ENCODE results near the gene NRF1.
"Not testable (repeated sequence)": the region's sequence is repeated elsewhere in the genome, so short reads cannot be mapped to it uniquely, and the experiment has no call there.

The NRF1 gene

DNA sequence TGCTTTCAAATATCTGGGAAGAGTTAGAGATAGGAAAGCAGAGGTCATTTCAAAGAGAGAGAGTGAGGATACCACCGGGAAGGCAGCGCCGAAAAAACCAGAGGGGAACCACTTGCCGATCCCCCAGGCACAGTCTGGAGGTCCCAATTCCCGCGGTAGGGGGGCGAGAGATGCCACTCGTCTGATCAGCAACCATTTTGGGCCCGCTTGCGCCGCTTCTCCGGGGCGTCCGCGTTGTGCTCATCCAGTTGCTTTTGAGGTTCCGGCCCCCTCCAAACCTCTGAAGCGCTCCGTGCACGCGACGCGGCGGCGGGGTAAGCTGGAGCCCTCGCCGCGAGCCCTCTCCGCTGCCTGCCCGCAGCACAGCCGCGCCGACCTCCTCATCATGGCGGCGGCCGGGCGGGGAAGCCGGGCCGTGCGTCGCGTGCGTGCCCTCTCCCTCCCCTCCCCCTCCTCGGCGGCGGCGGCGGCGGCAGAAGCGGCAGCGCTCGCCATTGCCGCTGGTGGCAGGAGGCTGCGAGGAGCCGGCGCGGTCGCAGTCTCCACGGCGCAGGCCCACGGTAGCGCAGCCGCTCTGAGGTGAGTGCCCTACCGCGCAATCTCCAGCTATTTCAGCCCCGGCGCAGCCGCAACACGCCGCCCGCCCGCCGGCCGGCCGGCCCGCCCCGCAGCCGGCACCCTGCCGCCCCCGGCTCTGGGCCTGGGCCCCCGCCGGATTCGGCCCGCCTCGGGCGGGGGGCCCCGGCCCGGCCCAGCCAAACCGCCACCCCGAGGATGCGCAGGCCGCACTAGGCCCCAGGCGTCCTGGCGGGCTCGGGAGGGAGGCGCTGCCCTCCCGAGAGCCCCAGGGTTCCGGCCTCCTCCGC lies at the start of gene NRF1:
TSS of gene NRF1 (plus strand) at position 475 of the 866 bp plus-strand sequence. CDS start 45,632 bp downstream, outside the sequence.
- peak; percentile 86 for DNase-seq

DNA sequence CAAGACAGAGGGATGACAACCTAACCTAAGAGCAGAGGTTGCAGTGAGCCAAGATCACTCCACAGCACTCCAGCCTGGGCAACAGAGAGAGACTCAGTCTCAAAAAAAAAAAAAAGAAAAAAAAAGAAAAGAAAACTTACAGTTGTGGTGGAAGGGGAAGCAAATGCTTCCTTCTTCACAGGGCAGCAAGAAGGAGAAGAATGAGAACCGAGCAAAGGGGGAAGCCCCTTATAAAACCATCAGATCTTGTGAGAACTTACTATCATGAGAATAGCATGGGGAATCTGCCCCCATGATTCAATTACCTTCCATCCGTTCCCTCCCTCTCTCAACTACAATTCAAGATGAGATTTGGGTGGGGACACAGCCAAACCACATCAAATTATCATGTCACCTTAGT lies 45.2 kb upstream of the NRF1 start:
- DNase-seq = not testable (repeated sequence)

DNA sequence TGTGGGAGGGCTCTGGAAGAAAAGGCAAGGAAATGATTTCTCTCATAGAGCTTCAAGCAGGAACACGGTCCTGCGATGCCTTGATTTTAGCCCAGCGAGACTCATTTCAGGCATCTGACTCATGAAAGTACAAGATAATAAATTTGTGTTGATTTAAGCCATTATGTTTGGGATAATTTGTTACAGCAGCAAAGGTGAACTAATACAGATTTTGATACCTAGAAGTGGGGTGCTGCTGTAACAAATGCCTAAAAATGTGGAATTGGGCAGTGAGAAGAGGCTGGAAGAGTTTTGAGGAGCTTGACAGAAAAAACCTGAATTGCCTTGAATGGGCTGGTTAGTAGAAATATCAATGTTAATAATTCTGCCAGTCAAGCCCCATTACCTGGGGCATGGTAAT lies 44.1 kb upstream of the NRF1 start:
- DNase-seq = no peak

DNA sequence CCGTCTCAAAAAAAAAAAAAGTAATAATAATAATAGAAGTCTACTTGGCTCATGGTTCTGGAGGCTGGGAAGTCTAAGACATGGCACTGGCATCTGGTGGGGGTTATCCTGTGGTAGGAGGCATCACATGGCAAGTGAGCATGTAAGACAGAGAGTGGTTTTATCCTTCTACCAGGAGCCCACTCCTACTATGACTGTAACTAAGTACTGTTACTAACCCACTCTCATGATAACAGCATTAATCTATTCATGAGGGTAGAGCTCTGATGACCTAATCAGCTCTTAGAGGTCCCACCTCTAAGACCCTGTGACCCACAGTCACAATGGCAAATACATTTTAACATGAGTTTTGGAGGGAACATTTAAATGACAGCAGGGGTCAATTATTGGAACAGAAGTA lies 43.3 kb upstream of the NRF1 start:
- DNase-seq = no peak

DNA sequence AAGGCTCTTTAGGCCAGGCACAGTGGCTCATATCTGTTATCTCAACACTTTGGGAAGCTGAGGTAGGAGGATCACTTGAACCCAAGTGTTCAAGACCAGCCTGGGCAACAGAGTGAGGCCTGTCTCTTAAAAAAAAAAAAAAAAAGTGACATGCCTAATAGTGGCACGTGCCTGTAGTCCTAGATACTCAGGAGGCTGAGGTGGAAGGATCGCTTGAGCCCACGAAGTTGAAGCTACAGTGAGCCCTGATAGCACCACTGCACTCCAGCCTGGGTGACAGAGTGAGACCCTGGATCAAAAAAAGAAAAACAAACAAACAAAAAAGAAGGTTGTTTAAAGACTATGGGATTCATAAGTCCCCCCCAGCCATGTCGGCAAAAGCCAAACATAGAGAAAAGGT lies 42.2 kb upstream of the NRF1 start:
- no peak for DNase-seq

DNA sequence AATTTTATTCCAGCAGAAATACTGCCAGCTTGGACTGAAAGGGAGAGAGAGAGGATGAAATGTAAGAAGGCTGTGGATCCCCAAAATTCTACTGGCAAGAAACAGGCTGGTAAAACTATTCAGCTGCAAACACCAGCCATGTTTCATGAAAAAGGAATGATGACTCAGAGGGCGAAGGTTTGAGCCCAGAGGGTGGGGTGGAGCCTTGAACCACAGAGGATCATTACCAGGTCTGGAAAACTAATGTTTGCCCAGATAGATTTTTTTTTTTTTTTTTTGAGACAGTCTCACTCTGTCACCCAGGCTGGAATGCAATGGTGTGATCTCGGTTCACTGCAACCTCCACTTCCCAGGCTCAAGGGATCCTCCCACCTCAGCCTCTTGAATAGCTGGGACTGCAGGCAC lies 41.7 kb upstream of the NRF1 start:
- no peak for DNase-seq

DNA sequence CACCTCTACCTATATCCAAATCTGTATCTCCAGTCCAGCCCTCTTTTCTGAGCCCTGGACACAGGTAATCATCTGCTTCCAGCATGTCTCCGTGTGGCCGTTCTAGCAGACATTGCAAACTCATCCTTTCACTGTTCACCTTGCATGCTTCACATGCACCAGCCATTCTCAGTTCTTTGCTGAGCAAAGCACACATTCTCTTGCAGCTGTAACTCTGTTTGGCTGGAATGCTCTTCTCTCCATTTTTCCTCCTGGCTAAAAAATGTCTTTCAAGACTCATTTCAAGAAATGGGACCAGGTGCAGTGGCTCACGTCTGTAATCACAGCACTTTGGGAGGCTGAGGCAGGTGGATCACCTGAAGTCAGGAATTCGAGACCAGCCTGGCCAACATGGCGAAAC lies 40.3 kb upstream of the NRF1 start:
- DNase-seq = no peak

DNA sequence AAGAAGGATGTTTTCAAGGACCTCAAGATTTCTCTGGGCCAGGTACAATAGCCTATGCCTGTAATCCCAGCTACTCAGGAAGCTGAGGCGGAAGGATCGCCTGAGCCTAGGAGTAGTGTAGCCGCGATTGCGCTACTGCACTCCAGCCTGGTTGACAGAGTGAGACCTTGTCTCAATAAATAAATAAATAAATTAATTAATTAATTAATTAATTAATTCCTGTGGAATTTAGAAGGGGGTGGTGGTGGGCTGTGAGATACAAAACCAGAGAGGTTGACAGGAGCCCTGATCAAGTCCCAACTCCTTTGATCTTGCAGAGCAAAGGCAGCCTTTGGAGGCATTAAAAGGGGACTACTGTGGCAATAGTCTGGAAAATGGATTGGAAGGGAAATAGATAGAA lies 39.3 kb upstream of the NRF1 start:
- DNase-seq = no peak

DNA sequence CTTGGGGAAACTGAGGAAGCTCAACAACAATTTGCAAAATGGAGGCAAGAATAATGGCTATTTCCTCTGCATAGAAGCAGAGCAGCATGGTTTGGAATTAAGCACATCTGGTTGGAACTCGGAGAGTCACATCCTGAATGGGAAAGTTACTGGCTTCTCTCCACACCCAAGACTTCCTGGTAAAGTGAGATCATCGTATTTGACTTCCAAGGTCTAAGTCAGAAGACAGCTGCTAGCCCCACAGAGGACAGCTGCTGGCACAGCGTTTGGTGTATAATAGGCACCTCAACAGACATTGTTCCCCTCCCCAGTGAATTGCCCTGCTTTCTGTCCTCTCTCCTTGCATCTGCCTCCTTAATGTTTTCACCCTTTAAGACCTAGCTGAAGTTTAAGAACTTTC lies 37.0 kb upstream of the NRF1 start:
- no peak for DNase-seq

DNA sequence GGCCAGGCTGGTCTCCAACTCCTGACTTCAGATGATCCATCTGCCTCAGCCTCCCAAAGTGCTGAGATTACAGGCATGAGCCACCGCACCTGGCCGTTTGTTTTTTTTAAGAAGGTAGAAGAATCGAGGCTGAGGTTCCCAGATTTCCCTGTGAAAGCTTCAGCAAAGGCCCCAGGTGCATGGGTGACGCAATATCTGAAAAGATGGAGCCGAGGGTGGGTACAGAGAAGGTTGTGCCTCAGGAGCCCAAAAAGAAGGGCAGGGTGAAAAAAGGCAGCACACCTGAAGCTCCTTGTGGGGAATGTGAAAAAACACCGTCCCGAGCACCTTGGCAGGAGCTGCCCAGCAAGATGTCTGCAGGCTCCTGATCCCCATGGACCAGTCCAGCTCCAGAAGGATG lies 35.8 kb upstream of the NRF1 start:
- no peak for DNase-seq

DNA sequence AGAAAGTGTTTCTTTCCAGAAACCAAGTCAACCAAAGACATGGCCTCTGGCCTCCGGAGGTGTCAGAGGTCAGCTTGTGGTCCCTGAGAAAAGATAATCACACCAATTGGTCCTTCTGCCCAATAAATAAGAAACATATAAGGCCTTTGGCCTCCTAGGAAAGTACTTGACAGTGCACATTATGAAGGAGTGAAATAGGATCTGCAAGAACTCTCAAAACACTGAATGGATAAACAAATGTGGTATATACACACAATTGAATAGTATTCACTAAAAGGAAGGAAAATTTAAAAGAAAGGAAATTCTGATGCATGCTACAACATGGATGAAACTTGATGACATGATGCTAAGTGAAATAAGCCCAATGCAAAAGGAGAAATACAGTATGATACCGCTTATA lies 35.4 kb upstream of the NRF1 start:
- DNase-seq = no peak

DNA sequence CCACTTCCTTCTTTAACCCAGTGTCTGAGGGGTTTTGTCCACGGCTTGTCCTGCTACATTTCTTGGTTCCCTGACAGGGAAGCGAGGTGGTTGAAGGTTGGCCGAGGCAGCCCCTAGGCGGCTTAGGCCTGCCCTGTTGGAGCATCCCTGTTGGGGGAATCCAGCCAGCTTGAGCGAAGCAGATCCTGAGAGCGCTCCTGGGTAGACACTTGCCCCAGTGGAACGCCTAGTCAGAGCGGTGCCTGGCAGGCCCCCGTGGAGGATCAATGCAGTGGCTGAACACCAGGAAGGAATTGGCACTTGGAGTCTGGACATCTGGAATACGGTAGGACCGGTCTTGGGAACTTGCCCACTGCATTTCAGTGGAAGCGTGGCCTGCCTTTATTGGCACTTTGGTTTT lies 32.7 kb upstream of the NRF1 start:
- DNase-seq = no peak

DNA sequence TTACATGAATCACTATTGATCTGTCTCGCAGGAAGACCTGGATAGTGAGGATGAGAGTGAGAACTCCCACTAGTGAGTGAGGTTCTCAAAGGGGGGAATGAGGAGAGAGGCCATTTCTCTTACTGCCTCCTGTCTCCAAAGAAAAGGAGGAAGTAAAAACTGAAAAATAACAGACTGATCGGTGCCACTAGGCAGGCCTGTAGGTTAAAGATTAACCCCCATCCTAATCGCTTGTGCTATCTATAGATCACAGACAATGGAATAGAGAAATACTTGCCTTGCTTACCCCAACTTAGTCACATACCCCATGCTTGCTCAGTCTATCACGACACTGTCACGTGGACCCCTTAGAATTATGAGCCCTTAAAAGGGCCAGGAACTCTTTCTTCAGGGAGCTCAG lies 25.3 kb upstream of the NRF1 start:
- DNase-seq = not testable (repeated sequence)

DNA sequence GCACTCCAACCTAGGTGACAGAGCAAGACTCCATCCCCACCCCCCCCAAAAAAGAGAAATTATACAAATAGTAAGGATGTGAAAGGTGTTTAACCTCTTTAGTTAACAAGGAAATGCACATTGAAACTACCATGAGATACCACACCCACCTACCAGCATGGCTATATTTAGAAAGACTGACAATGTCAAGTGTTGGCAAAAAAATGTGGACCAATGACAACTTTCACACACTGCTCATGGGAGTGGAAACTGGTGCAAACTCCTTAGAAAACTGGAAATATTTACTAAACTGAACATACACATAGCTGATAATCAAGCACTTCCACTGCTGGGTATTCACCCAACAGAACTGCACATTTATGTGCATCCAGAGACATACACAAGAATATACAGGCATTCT lies 23.3 kb upstream of the NRF1 start:
- no peak for DNase-seq

DNA sequence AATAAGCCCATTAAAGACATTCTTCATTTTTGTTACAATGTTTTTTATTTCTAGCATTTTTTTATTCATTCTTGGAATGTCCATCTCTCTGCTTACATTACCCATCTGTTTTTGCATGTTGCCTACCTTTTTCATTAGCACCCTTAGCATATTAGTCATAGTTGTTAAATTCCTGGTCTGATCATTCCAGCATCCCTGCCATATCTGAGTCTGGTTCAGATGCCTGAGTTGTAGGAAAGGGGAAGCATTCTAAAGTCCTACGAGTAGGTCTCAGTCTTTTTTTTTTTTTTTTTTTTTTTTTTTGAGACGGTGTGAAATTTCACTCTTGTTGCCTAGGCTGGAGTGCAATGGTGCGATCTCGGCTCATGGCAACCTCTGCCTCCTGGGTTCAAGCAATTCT lies 19.7 kb upstream of the NRF1 start:
- no peak for DNase-seq

DNA sequence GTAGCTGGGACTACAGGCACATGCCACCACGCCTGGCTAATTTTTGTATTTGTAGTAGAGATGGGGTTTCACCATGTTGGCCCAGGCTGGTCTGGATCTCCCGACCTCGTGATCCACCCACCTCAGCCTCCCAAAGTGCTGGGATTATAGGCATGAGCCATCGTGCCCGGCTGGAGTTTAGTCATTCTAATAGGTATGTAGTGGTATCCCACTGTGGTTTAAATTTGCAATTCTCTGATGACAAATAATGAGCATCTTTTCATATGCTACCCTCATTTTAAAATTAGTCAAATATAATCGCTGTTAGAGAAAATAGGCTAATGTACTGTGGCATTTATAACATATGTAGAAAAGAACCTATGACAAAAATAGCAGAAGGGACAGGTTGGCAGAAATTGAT lies 15.1 kb upstream of the NRF1 start:
- DNase-seq = not testable (repeated sequence)

DNA sequence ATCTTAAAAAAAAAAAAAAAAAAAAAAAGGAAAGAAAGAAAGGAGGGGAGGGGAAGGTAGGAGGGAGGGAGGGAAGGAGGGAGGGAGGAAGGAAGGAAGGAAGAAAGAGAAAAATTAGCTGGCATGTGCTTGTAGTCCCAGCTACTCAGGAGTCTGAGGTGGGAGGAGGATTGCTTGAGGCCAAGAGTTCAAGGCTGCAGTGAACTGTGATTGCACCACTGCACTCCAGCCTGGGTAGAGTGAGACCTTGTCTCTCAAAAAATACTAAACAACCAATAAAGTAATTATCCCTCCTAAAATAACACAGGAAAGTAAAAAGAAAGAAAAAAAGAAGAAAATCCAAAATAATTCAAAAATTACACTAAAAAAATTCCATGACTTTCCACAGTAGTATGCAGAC lies 13.8 kb upstream of the NRF1 start:
- DNase-seq = no peak

DNA sequence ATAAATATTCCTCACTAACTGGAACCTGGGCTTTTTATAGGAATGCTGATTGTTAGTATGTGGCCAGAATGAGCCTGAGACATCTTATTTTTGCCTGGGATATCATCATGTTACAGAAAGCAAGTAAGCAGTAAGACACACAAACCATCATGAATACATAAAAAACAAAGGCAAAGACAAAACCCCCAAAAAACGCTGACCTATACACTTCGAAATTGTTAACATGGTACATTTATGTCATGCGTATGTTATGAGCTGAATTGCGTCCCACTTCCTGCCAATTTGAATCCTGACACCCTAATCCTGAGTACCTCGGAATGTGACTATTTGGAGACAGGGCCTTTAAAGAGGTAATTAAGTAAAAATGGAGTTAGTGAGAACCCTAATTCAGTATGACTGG lies 12.3 kb upstream of the NRF1 start:
- DNase-seq = no peak

DNA sequence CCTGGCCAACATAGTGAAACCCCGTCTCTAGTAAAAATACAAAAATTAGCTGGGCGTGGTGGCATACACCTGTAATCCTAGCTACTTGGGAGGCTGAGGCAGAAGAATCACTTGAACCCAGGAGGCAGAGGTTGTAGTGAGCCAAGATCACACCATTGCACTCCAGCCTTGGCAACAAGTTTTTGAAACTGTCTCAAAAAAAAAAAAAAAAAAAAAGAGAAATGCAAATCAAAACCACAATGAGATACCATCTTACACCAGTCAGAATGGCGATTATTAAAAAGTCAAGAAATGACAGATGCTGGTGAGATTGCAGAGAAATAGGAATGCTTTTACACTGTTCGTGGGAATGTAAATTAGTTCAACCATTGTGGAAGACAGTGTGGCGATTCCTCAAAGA lies 7.9 kb upstream of the NRF1 start:
- DNase-seq = not testable (repeated sequence)

DNA sequence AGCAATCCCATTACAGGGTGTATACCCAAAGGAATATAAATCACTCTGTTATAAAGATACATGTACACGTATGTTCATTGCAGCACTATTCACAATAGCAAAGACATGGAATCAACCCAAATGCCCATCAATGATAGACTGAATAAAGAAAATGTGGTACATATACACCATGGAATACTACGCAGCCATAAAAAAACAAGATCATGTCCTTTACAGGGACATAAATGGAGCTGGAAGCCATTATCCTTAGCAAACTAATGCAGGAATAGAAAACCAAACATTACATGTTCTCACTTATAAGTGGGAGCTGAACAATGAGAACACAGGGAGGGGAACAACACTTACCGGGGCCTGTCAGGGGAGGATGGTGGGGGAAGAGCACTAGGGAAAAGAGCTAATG lies 7.5 kb upstream of the NRF1 start:
- not testable (repeated sequence) for DNase-seq

DNA sequence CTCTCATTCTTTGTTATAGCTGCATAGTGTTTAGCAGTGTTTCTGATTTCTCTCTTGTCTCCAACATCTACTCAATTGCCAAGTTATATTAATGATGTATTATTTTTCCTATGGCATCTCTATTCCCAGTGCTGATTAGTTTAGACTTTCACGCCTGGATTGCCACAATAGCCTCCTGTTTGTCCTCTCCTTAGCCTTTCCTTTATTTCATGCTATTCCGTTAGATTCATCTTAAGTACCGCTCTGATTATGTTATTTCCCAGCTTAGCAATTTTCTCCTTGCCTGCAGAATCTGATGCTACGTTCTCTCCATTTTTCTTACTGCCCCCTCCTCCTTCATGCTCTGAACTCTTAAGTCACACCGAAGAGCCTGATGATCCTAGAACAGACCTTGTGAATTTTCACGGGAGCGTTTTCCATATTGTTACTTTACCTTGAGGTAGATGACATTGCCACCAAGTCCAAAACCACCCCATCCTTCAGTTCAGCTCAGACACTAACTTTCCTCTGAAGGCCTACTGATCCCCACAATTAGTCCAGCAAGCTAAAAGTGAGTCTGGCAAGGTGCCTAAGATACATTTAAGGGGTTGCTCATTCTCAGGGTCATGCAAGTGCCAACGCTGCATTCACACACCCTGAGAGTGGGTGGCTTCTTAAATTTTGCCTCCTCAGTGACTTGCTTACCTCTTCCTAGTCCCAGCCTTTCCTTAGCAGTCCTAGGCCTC lies 6.6 kb upstream of the NRF1 start:
- DNase-seq = no peak

DNA sequence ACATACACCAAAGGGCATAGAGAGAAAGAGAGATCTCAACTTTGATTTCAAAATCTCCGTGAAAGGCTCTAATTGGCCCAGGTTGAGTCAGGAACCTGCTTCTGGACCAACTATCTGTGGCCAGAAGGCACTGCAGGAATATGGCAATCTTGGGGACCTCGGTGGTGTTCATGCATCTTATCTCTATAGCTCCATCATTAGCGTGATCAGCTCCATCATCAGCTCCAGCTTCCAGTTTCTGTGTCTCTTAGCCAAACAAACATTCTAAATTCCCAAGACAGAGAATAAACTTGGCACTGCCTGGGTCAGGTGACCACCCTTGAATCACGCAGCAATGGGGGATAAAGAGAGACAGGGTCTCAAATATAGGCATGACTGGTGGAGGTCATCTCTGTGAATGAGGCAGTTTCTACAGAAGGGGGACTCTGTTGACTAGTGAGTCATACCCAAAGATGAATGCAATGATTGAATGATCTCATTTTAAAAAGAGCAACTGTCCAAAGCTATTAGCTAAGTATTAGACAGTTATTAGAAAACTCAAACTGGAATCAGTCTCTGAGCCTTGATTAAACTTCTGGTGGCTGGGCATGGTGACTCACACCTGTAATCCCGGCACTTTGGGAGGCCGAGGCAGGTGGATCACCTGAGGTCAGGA lies 5.4 kb upstream of the NRF1 start:
- no peak for DNase-seq

DNA sequence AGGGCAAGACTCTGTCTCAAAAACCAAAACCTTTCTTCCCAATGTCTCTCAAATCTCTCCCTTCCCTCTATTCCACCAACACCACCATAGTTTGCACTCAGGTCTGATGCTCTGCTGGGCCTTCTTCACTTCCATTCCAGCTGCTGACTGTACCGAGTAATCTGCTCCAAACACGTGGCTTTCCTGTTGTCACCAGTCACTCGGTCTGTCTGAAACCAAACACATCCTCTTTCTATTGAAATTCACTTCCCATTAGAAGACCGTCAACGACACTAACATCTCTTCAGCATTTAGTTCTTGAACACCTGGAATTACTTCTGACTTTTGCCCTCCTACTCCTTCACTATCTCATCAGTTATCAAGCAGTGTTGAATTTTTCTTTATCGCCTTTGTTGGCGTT lies 4.7 kb upstream of the NRF1 start:
- no peak for DNase-seq
